ENCODE measurements around the gene CCDC157.
"Not testable (repeated sequence)": the region's sequence is repeated elsewhere in the genome, so short reads cannot be mapped to it uniquely, and the experiment has no call there.

Gene CCDC157

GRCh38 chr22:30325724-30326254, 31.0 kb upstream of the CCDC157 start:
- no peak for DNase-seq (ENCODE audit: low spot score)

- no peak for DNase-seq (ENCODE audit: low spot score)
These were observed 30.5 kb upstream of the CCDC157 start for GRCh38 chr22:30326255-30326705.

GRCh38 chr22:30326706-30327362, 30.0 kb upstream of the CCDC157 start, which contains the start of gene TBC1D10A:
TBC1D10A (minus strand) TSS chr22:30326941; CDS start chr22:30326881, 60 bp downstream.
- DNase-seq (ENCODE audit: low spot score), result peak; percentile 82

GRCh38 chr22:30327864-30328345, 28.9 kb upstream of the CCDC157 start:
- DNase-seq (ENCODE audit: low spot score), result no peak

GRCh38 chr22:30328466-30329049, 28.2 kb upstream of the CCDC157 start:
- DNase-seq (ENCODE audit: low spot score), result no peak

- DNase-seq (ENCODE audit: low spot score), result peak; percentile 84
These were observed 24.3 kb upstream of the CCDC157 start for GRCh38 chr22:30332551-30332950.

- DNase-seq (ENCODE audit: low spot score), result no peak
These were observed 23.7 kb upstream of the CCDC157 start for GRCh38 chr22:30332994-30333706.

- no peak for DNase-seq (ENCODE audit: low spot score)
These were observed 23.1 kb upstream of the CCDC157 start for GRCh38 chr22:30333707-30334087.

- no peak for DNase-seq (ENCODE audit: low spot score)
These were observed 22.2 kb upstream of the CCDC157 start for GRCh38 chr22:30334646-30335045.

GRCh38 chr22:30335236-30335635, 21.6 kb upstream of the CCDC157 start:
- DNase-seq (ENCODE audit: low spot score), result no peak

GRCh38 chr22:30336752-30337460, 19.9 kb upstream of the CCDC157 start:
- no peak for DNase-seq (ENCODE audit: low spot score)

- peak; percentile 40 for DNase-seq (ENCODE audit: low spot score)
These were observed 19.4 kb upstream of the CCDC157 start for GRCh38 chr22:30337461-30337778.

GRCh38 chr22:30338341-30338740, 18.5 kb upstream of the CCDC157 start:
- DNase-seq (ENCODE audit: low spot score), result not testable (repeated sequence)

GRCh38 chr22:30338802-30339201, 18.0 kb upstream of the CCDC157 start:
- DNase-seq (ENCODE audit: low spot score), result no peak

GRCh38 chr22:30340911-30341685, 15.7 kb upstream of the CCDC157 start:
- peak; percentile 91 for DNase-seq (ENCODE audit: low spot score)

GRCh38 chr22:30344447-30345200, 12.2 kb upstream of the CCDC157 start:
- no peak for DNase-seq (ENCODE audit: low spot score)

- DNase-seq (ENCODE audit: low spot score), result no peak
These were observed 9.4 kb upstream of the CCDC157 start for GRCh38 chr22:30347255-30347892.

GRCh38 chr22:30348404-30348803, 8.4 kb upstream of the CCDC157 start:
- no peak for DNase-seq (ENCODE audit: low spot score)

GRCh38 chr22:30348809-30349208, 8.0 kb upstream of the CCDC157 start:
- DNase-seq (ENCODE audit: low spot score), result no peak

- DNase-seq (ENCODE audit: low spot score), result no peak
These were observed 5.6 kb upstream of the CCDC157 start for GRCh38 chr22:30351226-30351625.

All from pons (tissue), 1 donor.